Esophagus squamous epithelium (tissue), 4 donors: ENCODE measurements around the gene SEBOX.

ENCODE experiments used
- CTCF ChIP-seq, 6 experiments: fragments of 450-650 bp in 4 of 6; fragments of 200-600 bp in 2 of 6; sonication (generic) in 2 of 6; IDR thresholded peaks; one replicate each; pipeline ENCODE4 v1.5.1; 2016 to 2019; ENCODE audit warnings: antibody characterized with exemption in 6 of 6, mild to moderate bottlenecking in 4 of 6, moderate library complexity in 4 of 6
- POLR2A ChIP-seq, 4 donors: fragments of 450-650 bp; IDR thresholded peaks; one replicate each; pipeline ENCODE4 v1.6.1; 2017; ENCODE audit warnings: antibody characterized with exemption in 4 of 4, mild to moderate bottlenecking in 4 of 4, moderate library complexity in 3 of 4

GRCh38 chr17:28399808-28400207, 34.8 kb upstream of the SEBOX start:
- TF ChIP-seq CTCF (IDR thresholded peaks at IDR 0.05) (no peak), POLR2A (IDR thresholded peaks at IDR 0.05) (no peak)
